GM12878 (cell line): ENCODE data around the gene TCEAL7. TPM values are rescaled to one million over a fixed set of nuclear protein-coding genes. Genes with fewer than 3 reads are reported as not detected.

Source experiments
- ATAC-seq: fragments of 200-7000 bp; cut with Tn5 transposase; 3 replicates; pipeline ENCODE4 v1.9.1; 2020; ENCODE audit warnings: mild to moderate bottlenecking, moderate library complexity
- Bru-seq: library from RNA; stranded (reverse); fragments of 400-500 nt; gene quantifications from one replicate; lab custom pipeline; 2021; lab: Mats Ljungman, UMichigan
- BruChase-seq, 2 experiments: library from RNA; stranded (reverse); fragments of 400-500 nt; gene quantifications; one replicate each; lab custom pipeline; 2021; lab: Mats Ljungman, UMichigan
- BruUV-seq: library from RNA; stranded (reverse); fragments of 400-500 nt; replicated peaks from 2 replicates; lab custom pipeline; 2021; lab: Mats Ljungman, UMichigan
- CTCF ChIA-PET: fragments of 300-600 bp; sonication (Branson Sonifier 250); formaldehyde crosslinking; extraction: SDS; loops from one replicate; lab custom pipeline; 2021; ENCODE audit warnings: inconsistent platforms; lab: Yijun Ruan, JAX
- POLR2A ChIA-PET: fragments of 350-600 bp; formaldehyde crosslinking; extraction: SDS; loops from one replicate; lab custom pipeline; 2021; ENCODE audit warnings: inconsistent platforms; lab: Charles Lee
- RAD21 ChIA-PET: fragments of 300-600 bp; sonication (Branson Sonifier 250); formaldehyde crosslinking; loops from one replicate; lab custom pipeline; 2023; ENCODE audit warnings: antibody characterized with exemption; ENCODE audit not compliant: unreplicated experiment; lab: Charles Lee
- SMC1A ChIA-PET: fragments of 300-600 bp; sonication (Branson Sonifier 250); formaldehyde crosslinking; loops from one replicate; lab custom pipeline; 2023; ENCODE audit not compliant: unreplicated experiment, uncharacterized antibody; lab: Charles Lee
- DNase-seq: peaks from one replicate; pipeline ENCODE4 v3.0.0-alpha.2; 2011; ENCODE audit warnings: low read depth, low spot score
- FAIRE-seq: peaks from 3 replicates; lab custom pipeline; 2011; peaks lifted over from hg19 to GRCh38; lab: Jason Lieb, UNC
- H2AFZ ChIP-seq: 2 replicates; pipeline ENCODE4 v1.6.0; 2011; ENCODE audit warnings: low read depth, low read length, control low read depth; ENCODE audit not compliant: control insufficient read depth
- H3K27ac ChIP-seq: 2 replicates; pipeline ENCODE4 v1.5.1; 2011; ENCODE audit warnings: control low read depth; ENCODE audit not compliant: control insufficient read depth, insufficient read depth
- H3K27me3 ChIP-seq, 2 experiments: replicated peaks in 1 of 2; 2 replicates each; pipeline versions ENCODE4 v1.6.0 to v1.6.1; 2011; ENCODE audit warnings: low read length in 1 of 2; ENCODE audit not compliant: control insufficient read depth in 2 of 2, insufficient read depth in 2 of 2
- H3K36me3 ChIP-seq, 2 experiments: 2 replicates each; pipeline ENCODE4 v1.5.1; 2011; ENCODE audit warnings: low read length in 1 of 2; ENCODE audit not compliant: control insufficient read depth in 2 of 2, insufficient read depth in 2 of 2
- H3K4me1 ChIP-seq: 2 replicates; pipeline ENCODE4 v1.6.1; 2011; ENCODE audit warnings: mild to moderate bottlenecking, low read length, moderate library complexity, mixed read lengths; ENCODE audit not compliant: control insufficient read depth, insufficient read depth
- H3K4me2 ChIP-seq: 2 replicates; pipeline ENCODE4 v1.6.0; 2011; ENCODE audit warnings: control low read depth; ENCODE audit not compliant: control insufficient read depth, insufficient read depth
- H3K4me3 ChIP-seq: fragments of 200-600 bp; sonication (generic); 2 replicates; pipeline ENCODE4 v1.5.1; 2016
- H3K79me2 ChIP-seq: 2 replicates; pipeline ENCODE4 v1.6.0; 2011; ENCODE audit warnings: low read length; ENCODE audit not compliant: control insufficient read depth, insufficient read depth
- H3K9ac ChIP-seq: 2 replicates; pipeline ENCODE4 v1.8.0; 2011; ENCODE audit warnings: low read length, control low read depth, mixed read lengths; ENCODE audit not compliant: control insufficient read depth, insufficient read depth
- H3K9me3 ChIP-seq: replicated peaks from 3 replicates; pipeline ENCODE4 v1.5.1; 2011; ENCODE audit warnings: mild to moderate bottlenecking, low read length; ENCODE audit not compliant: control insufficient read depth, insufficient read depth
- H4K20me1 ChIP-seq: 2 replicates; pipeline ENCODE4 v1.6.0; 2011; ENCODE audit not compliant: control insufficient read depth, insufficient read depth
- ESRRA ChIP-seq: IDR thresholded peaks from 2 replicates; pipeline ENCODE4 v1.6.1; 2012; ENCODE audit warnings: mild to moderate bottlenecking, low read length, improper control_type of control experiment
- HDAC2 ChIP-seq: fragments of 200-600 bp; sonication (generic); IDR thresholded peaks from 2 replicates; pipeline ENCODE4 v1.6.1; 2017
- IKZF1 ChIP-seq: fragments of 450-650 bp; conservative IDR thresholded peaks from 2 replicates; pipeline ENCODE4 v1.6.1; 2017; ENCODE audit warnings: antibody characterized with exemption, mild to moderate bottlenecking
- LARP7 ChIP-seq: fragments of 450-650 bp; IDR thresholded peaks from 2 replicates; pipeline ENCODE4 v1.6.1; 2017; ENCODE audit warnings: mild to moderate bottlenecking
- NBN ChIP-seq: fragments of 450-650 bp; IDR thresholded peaks from 2 replicates; pipeline ENCODE4 v1.6.1; 2016
- POLR2A ChIP-seq: IDR thresholded peaks from 2 replicates; pipeline ENCODE4 v1.6.1; 2011; ENCODE audit warnings: low read depth, mild to moderate bottlenecking, low read length
- SMAD1 ChIP-seq: fragments of 450-650 bp; IDR thresholded peaks from 2 replicates; pipeline ENCODE4 v1.6.1; 2018; ENCODE audit warnings: mild to moderate bottlenecking, low read depth; ENCODE audit not compliant: partially characterized antibody
- SMC3 ChIP-seq: IDR thresholded peaks from 2 replicates; pipeline ENCODE4 v1.6.1; 2011; ENCODE audit warnings: low read length, improper control_type of control experiment, borderline replicate concordance
- WGBS: methylation state at CpG from one replicate; pipeline ENCODE4 v1.1.6; 2016; ENCODE audit warnings: low lambda C conversion rate; ENCODE audit not compliant: insufficient replicate concordance, insufficient coverage; ENCODE audit errors: missing lambda C conversion rate; 5-methylcytosine and 5-hydroxymethylcytosine counted together
- in situ Hi-C: fragments of 300-500 bp; cut with MboI; formaldehyde crosslinking; loops from 9 replicates; pipeline ENCODE4 v1.14.3; 2018; ENCODE audit warnings: mixed read lengths
- intact Hi-C: fragments of 100-400 bp; cut with micrococcal nuclease; formaldehyde crosslinking; loops from one replicate; pipeline ENCODE4 v1.14.2; 2022; ENCODE audit not compliant: unreplicated experiment
- long read RNA-seq, 2 experiments: library from polyadenylated mRNA; unstranded; transcript quantifications; one replicate each; pipeline ENCODE4 v2.0.0, GENCODE V29; 2019 to 2020
- polyA minus RNA-seq, 3 experiments: library from RNA; depleted of rRNA, polyadenylated mRNA; stranded (reverse); fragments of >200 nt; gene quantifications; 2 replicates each; pipeline ENCODE4 v1.2.3, GENCODE V29; 2011
- polyA plus RNA-seq, 11 experiments: library from polyadenylated mRNA; depleted of rRNA in 4 of 11; unstranded in 6 of 11; stranded (reverse) in 5 of 11; fragments of >200 nt; fragmentation: Nextera tagmentation in 4 of 11; fragmentation: Illumina TruSeq in 1 of 11; extraction: Ambion mirVana in 4 of 11; extraction: Trizol in 1 of 11; gene quantifications; 1 replicate in 1 of 11; 2 replicates in 10 of 11; pipeline versions ENCODE4 v1.2.1 to v1.2.3, GENCODE V29; 2011 to 2016; ENCODE audit warnings: inconsistent platforms in 2 of 11, missing spikeins in 2 of 11, low read depth in 1 of 11
- total RNA-seq, 4 experiments: library from RNA; depleted of rRNA in 3 of 4; stranded (reverse); fragments of >200 nt in 3 of 4; fragmentation: Illumina TruSeq in 1 of 4; extraction: Trizol in 1 of 4; gene quantifications; 2 replicates each; pipeline versions ENCODE4 v1.2.1 to v1.2.3, GENCODE V29; 2013 to 2021
- TF ChIP-seq, protein P1 (sequence below): IDR thresholded peaks from 2 replicates; pipeline ENCODE4 v1.6.1; 2011; ENCODE audit warnings: borderline replicate concordance, low read depth, mild to moderate bottlenecking, moderate library complexity, low read length; ENCODE audit not compliant: insufficient read depth, poor library complexity, severe bottlenecking

The TCEAL7 gene, protein sequence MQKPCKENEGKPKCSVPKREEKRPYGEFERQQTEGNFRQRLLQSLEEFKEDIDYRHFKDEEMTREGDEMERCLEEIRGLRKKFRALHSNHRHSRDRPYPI
- not detected in 2 replicates for total RNA-seq (2013; cell fraction: nucleolus; rRNA removed)
- total RNA-seq (2014; rRNA removed), result not detected in 2 replicates
- total RNA-seq (2014; rRNA removed; fragmentation: Illumina TruSeq; extraction: Trizol), result not detected in 2 replicates
- total RNA-seq (2021), result not detected in 2 replicates
- polyA plus RNA-seq (2011; ENCODE audit: low read depth), result not detected
- polyA plus RNA-seq (2011; rRNA removed), result not detected in 2 replicates
- not detected in 2 replicates for polyA plus RNA-seq (2011; cell fraction: cytosol; rRNA removed)
- polyA plus RNA-seq (2011; cell fraction: nucleus; rRNA removed), result not detected in 2 replicates
- polyA plus RNA-seq (2012), result not detected in 2 replicates
- not detected in 2 replicates for polyA plus RNA-seq (2014; fragmentation: Illumina TruSeq; extraction: Trizol)
- polyA plus RNA-seq (2014; fragmentation: Nextera tagmentation; extraction: Ambion mirVana), result not detected
- not detected in 2 replicates for polyA plus RNA-seq (2014; rRNA removed)
- not detected for polyA plus RNA-seq (2016; fragmentation: Nextera tagmentation; extraction: Ambion mirVana)
- polyA minus RNA-seq (2011; rRNA and poly(A)+ RNA removed), result not detected in 2 replicates
- polyA minus RNA-seq (2011; cell fraction: cytosol; rRNA and poly(A)+ RNA removed), result not detected in 2 replicates
- not detected in 2 replicates for polyA minus RNA-seq (2011; cell fraction: nucleus; rRNA and poly(A)+ RNA removed)
- not detected for Bru-seq, nascent RNA
- BruChase-seq, experiment 1, labeled RNA remaining after a 6-hour chase, result not detected
- not detected for BruChase-seq, experiment 2, labeled RNA remaining after a 2-hour chase
- long read RNA-seq, experiment 1, result 0 reads
- long read RNA-seq, experiment 2, result 0 reads

DNA sequence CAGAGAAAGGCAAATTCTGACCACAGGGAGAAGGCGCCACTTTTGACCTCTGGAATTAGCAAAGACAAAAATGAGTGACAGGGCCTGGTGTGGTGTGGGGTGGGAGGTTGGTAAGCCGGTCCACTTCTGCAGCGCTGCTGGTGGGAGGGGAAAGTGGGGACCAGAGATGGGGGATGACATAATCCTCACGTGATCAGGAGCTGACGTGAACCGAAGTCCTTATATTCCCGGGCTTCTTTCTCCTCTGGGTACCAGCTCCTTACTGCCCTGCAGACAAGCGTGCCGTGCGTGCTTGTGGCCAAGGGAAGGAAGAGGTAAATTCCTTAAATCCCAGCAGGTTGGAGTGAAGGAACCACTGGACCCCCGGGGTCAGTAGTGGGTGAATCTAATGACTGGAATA, at the start of gene TCEAL7:
Gene TCEAL7 (plus strand): TSS at position 249 of the 400 bp plus-strand sequence. CDS start 1,165 bp downstream, outside the sequence.
- TF ChIP-seq SMAD1 (no peak), SMC3 (no peak), POLR2A (no peak), LARP7 (no peak), HDAC2 (no peak), IKZF1 (no peak), NBN (no peak), ESRRA (no peak)
- TF ChIP-seq, protein P1, sequence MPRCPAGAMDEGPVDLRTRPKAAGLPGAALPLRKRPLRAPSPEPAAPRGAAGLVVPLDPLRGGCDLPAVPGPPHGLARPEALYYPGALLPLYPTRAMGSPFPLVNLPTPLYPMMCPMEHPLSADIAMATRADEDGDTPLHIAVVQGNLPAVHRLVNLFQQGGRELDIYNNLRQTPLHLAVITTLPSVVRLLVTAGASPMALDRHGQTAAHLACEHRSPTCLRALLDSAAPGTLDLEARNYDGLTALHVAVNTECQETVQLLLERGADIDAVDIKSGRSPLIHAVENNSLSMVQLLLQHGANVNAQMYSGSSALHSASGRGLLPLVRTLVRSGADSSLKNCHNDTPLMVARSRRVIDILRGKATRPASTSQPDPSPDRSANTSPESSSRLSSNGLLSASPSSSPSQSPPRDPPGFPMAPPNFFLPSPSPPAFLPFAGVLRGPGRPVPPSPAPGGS, result no peak
- Histone ChIP-seq H3K27ac (no peak within 1 kb of the TSS), H3K9ac (no peak within 1 kb of the TSS), H4K20me1 (no peaks in the 10 kb centered on the region), H3K4me2 (no peak within 1 kb of the TSS), H3K27me3 (no peaks in the 10 kb centered on the region), H3K36me3 (no peaks in the 10 kb centered on the region), H2AFZ (no peak within 1 kb of the TSS), H3K9me3 (no peaks in the 10 kb centered on the region), H3K79me2 (no peaks in the 10 kb centered on the region), H3K4me1 (no peaks in the 10 kb centered on the region), H3K4me3 (no peak within 1 kb of the TSS)
- FAIRE-seq, result no peak
- RAD21 ChIA-PET, result no interaction called here
- CTCF ChIA-PET, result no interaction called here
- intact Hi-C loops, result no loop called here
- POLR2A ChIA-PET, result no interaction called here
- no peak for DNase-seq
- BruUV-seq, result no TSS peak
- in situ Hi-C loops, result no loop called here
- no peak for ATAC-seq
- SMC1A ChIA-PET, result interaction anchor here (0.8 kb wide), 1 partner anchor 154 kb away, joined by 4 read pairs; no protein-coding TSS in a partner anchor
- 43% methylated on average over 11 of the region's 11 CpGs for WGBS
